ENCODE measurements around the gene MRPS7.

DNA sequence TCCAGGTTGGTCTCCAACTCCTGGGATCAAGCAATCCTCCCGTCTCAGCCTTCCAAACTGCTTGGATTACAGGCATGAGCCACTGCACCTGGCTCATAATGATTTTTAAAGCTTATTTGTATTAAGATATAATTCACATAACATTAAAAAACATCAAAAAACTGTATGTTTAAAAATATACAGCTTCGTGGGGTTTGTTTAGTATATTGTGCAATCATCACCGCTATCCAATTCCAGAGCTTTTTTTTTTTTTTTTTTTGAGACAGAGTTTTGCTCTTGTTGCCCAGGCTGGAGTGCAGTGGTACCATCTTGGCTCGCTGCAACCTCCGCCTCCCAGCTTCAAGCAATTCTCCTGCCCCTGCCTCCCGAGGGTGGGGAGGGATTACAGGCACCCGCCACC lies 38.6 kb downstream of the MRPS7 start:
- TF ChIP-seq POLR2AphosphoS5 (IDR thresholded peaks at IDR 0.05) = no peak
- TF ChIP-seq CTCF (IDR thresholded peaks at IDR 0.05) = no peak

Measured in stomach (tissue), 4 donors.